IPS DF 6.9 (cell line): ENCODE results near the gene GIPC3.

Experiments used
- DNase-seq: peaks from one replicate; pipeline ENCODE4 v3.0.0-alpha.2; 2013; ENCODE audit warnings: low read depth, low spot score
- H3K27ac ChIP-seq: one replicate; pipeline ENCODE4 v1.5.1; 2013; ENCODE audit warnings: low read length, control low read depth
- H3K27me3 ChIP-seq: 2 replicates; pipeline ENCODE4 v1.6.1; 2013; ENCODE audit warnings: mild to moderate bottlenecking, low read length; ENCODE audit not compliant: control insufficient read depth, insufficient read depth
- H3K36me3 ChIP-seq: 2 replicates; pipeline ENCODE4 v1.6.1; 2013; ENCODE audit warnings: low read length; ENCODE audit not compliant: control insufficient read depth, insufficient read depth
- H3K4me1 ChIP-seq: 2 replicates; pipeline ENCODE4 v1.6.1; 2013; ENCODE audit warnings: low read length; ENCODE audit not compliant: control insufficient read depth, insufficient read depth
- H3K4me3 ChIP-seq: 2 replicates; pipeline ENCODE4 v1.5.1; 2013; ENCODE audit warnings: mild to moderate bottlenecking, low read length
- H3K9me3 ChIP-seq: 2 replicates; pipeline ENCODE4 v1.6.1; 2013; ENCODE audit warnings: low read length, inconsistent platforms; ENCODE audit not compliant: control insufficient read depth, insufficient read depth
- WGBS: extraction: QIAGEN DNeasy Blood & Tissue Kit; methylation state at CpG from one replicate; pipeline ENCODE4 v1.1.7; 2013; ENCODE audit warnings: mixed read lengths, missing lambda C conversion rate; ENCODE audit not compliant: insufficient read length, insufficient coverage; 5-methylcytosine and 5-hydroxymethylcytosine counted together

The GIPC3 gene

DNA sequence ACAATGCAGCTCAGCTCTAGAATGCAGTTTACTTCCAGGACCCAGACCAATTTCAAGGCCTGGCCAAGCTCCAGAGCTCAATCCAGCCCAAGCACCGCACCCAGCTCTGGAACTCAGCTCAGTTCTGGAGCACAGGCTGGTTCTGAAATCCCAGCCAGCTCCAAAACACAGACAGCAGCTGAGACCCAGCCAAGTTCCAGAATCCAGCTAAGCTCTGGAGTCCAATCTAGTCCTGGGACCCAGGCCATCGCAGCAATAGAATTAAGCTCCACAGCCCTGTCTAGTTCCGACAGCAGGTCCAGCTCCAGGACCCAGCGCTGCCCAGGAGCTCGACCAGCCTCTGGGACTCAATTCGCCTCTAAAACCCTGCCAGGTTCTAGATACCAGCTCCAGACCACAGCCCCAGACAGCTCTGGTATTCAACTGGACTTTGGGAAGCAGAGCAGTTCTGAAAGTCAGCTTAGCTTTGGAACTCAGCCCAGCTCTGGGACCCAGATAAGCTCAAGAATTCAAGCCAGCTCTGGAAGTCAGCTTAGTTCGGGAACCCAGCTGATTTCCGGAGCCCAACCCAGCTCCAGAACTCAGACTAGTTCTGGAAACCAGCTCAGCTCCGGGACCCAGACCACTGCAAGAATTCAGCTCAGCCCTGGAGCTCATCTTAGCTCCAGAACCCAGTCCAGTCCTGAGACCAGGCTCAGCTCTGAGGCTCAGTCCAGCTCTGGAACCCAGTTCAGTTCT, 6.8 kb downstream of the GIPC3 start:
- no CpG with 5 or more reads among the region's 9 CpGs for WGBS

GRCh38 chr19:3593156-3593555, 7.9 kb downstream of the GIPC3 start:
- Histone ChIP-seq H3K36me3 (no peaks in the 10 kb centered on the region; the same call in 1 of the 2 replicates), H3K27ac (no peak overlapping the region), H3K27me3 (no peaks in the 10 kb centered on the region), H3K4me3 (no peak overlapping the region), H3K4me1 (no peaks in the 10 kb centered on the region), H3K9me3 (no peaks in the 10 kb centered on the region; the same call in none of the 2 replicates)
- DNase-seq = no peak
- WGBS = no CpG with 5 or more reads among the region's 11 CpGs

More for the DNA sequence above, 6.8 kb downstream of the GIPC3 start:
- Histone ChIP-seq H3K36me3 (no peaks in the 10 kb centered on the region; the same call in 1 of the 2 replicates), H3K4me1 (no peaks in the 10 kb centered on the region), H3K4me3 (no peak overlapping the region), H3K27ac (no peak overlapping the region), H3K27me3 (no peaks in the 10 kb centered on the region), H3K9me3 (no peaks in the 10 kb centered on the region; the same call in none of the 2 replicates)
- DNase-seq = no peak

- Histone ChIP-seq H3K4me1 (no peaks in the 10 kb centered on the region), H3K27me3 (no peaks in the 10 kb centered on the region), H3K4me3 (no peak overlapping the region), H3K9me3 (no peaks in the 10 kb centered on the region; the same call in none of the 2 replicates), H3K27ac (no peak overlapping the region), H3K36me3 (no peaks in the 10 kb centered on the region; the same call in 1 of the 2 replicates)
- no peak for DNase-seq
- WGBS = no CpG with 5 or more reads among the region's 34 CpGs
Observed at GRCh38 chr19:3595521-3596061, 10.3 kb downstream of the GIPC3 start.

DNA sequence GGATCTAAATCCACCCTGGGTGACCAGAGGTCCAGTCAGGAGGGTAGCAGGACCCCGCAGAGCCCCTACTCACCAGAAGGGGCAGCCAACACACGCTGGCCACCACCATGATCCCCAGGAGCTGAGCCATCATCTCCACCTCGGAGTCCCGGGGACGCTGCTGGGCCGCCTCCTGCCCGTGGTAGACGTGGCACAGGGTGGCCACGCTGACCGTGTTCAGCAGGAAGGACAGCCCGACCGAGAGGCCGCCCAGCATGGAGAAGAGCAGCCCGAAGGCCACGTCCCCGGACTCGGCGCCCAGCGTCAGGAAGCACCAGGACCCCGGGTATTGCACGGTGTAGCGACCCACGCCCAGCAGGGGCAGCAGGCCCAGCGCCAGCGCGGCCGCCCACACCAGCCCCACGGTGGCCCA, 14.5 kb downstream of the GIPC3 start:
- H3K36me3 ChIP-seq = no peaks in the 10 kb centered on the region; the same call in 1 of the 2 replicates
- H3K4me3 ChIP-seq = no peak overlapping the region
- DNase-seq = no peak
- no peak overlapping the region for H3K27ac ChIP-seq
- H3K9me3 ChIP-seq = no peaks in the 10 kb centered on the region
- no CpG with 5 or more reads among the region's 28 CpGs for WGBS
- H3K4me1 ChIP-seq = no peaks in the 10 kb centered on the region
- H3K27me3 ChIP-seq = no peaks in the 10 kb centered on the region

DNA sequence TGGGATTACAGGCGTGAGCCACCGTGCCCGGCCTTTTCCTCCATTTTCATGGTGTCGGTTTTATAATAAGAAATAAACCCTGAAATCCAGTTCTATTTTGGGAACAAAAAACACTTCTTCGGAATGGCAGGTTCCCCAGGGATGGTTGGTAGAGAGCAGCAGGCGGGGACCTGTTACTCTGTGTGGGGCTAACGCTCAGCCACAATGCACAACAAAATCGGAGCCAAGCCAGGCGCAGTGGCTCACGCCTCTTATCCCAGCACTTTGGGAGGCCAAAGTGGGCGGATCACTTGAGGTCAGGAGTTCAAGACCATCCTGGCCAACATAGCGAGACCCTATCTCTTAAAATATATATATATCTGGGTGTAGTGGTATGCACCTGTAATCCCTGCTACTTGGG, 15.7 kb downstream of the GIPC3 start:
- Histone ChIP-seq H3K27me3 (peaks cover 3% of the 10 kb centered on the region; the same call in 1 of the 2 replicates), H3K36me3 (no peaks in the 10 kb centered on the region; the same call in 1 of the 2 replicates), H3K4me3 (no peak overlapping the region), H3K4me1 (no peaks in the 10 kb centered on the region), H3K27ac (no peak overlapping the region), H3K9me3 (no peaks in the 10 kb centered on the region)
- WGBS = no CpG with 5 or more reads among the region's 12 CpGs
- DNase-seq = no peak

- DNase-seq = no peak
- H3K4me3 ChIP-seq = no peak overlapping the region
- WGBS = no CpG with 5 or more reads among the region's 23 CpGs
- H3K9me3 ChIP-seq = no peaks in the 10 kb centered on the region
- no peaks in the 10 kb centered on the region; the same call in 1 of the 2 replicates for H3K36me3 ChIP-seq
- peaks cover 3% of the 10 kb centered on the region; the same call in 1 of the 2 replicates for H3K27me3 ChIP-seq
- H3K27ac ChIP-seq = no peak overlapping the region
- H3K4me1 ChIP-seq = no peaks in the 10 kb centered on the region
Observed at GRCh38 chr19:3603121-3603811, 18.0 kb downstream of the GIPC3 start.

DNA sequence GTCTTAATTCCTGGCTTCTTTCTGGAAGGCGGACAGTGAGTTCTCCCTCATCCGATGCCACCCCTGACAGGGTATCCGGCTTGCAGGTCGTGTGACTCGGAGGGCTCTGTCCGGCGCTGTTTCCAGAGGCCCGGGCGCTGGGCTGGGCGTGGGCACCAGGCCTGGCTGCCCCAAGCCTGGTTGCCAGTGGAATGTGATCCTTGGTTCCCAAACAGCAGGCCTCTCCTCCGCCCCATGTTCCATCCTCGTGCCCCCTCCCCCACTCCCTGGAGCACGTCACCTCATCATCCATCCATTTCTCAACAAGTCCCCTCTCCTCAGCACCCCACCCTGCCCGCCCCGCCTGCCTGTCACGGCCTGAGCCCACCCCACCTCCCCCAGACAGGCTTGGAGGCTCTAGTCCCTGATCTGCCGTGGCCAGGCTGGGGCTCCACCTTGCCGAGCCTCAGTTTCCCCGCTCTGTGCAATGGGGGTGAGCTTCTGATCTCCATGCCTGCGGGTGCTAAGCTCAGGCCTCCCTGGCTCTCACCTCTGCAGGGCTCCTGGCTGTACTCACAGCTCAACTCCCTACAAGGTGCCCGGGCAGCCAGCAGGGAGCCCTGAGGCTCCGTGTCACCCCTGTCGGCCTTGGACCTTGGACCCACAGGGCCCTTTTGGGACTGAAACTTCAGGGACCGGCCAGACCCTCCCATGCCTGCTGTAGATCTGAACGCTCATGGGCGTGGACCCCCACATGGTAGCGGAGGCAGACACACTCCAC, 19.1 kb downstream of the GIPC3 start:
- no peak overlapping the region for H3K27ac ChIP-seq
- no peak overlapping the region for H3K4me3 ChIP-seq
- no peaks in the 10 kb centered on the region for H3K4me1 ChIP-seq
- H3K27me3 ChIP-seq = peaks cover 3% of the 10 kb centered on the region; the same call in 1 of the 2 replicates
- H3K9me3 ChIP-seq = no peaks in the 10 kb centered on the region
- WGBS = no CpG with 5 or more reads among the region's 27 CpGs
- DNase-seq = no peak
- no peaks in the 10 kb centered on the region; the same call in 1 of the 2 replicates for H3K36me3 ChIP-seq

DNA sequence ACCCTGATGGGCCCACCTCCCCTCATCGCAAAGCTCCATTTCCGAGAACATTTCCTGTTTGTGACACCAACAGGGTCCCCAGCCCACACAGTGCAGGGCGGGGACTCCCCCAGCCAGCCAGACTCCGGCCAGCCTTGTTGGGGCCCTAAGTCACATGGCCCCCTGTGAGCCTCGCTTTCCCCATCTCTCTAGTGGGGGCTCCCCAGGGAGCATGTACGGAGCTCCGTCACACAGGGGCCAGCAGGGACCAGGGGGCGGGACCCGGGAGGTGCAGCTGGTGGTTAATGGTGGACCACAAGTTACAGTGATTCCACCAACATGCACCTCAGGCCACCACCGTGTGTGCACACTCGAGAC, 19.7 kb downstream of the GIPC3 start:
- no peaks in the 10 kb centered on the region; the same call in 1 of the 2 replicates for H3K36me3 ChIP-seq
- H3K27ac ChIP-seq = no peak overlapping the region
- H3K4me3 ChIP-seq = no peak overlapping the region
- peaks cover 3% of the 10 kb centered on the region; the same call in 1 of the 2 replicates for H3K27me3 ChIP-seq
- H3K9me3 ChIP-seq = no peaks in the 10 kb centered on the region
- no peaks in the 10 kb centered on the region for H3K4me1 ChIP-seq
- WGBS = no CpG with 5 or more reads among the region's 11 CpGs
- DNase-seq = no peak

GRCh38 chr19:3605361-3605760, 20.1 kb downstream of the GIPC3 start:
- WGBS = no CpG with 5 or more reads among the region's 3 CpGs
- no peak overlapping the region for H3K4me3 ChIP-seq
- H3K9me3 ChIP-seq = no peaks in the 10 kb centered on the region
- peaks cover 3% of the 10 kb centered on the region; the same call in 1 of the 2 replicates for H3K27me3 ChIP-seq
- no peak overlapping the region for H3K27ac ChIP-seq
- H3K4me1 ChIP-seq = no peaks in the 10 kb centered on the region
- no peaks in the 10 kb centered on the region; the same call in 1 of the 2 replicates for H3K36me3 ChIP-seq
- no peak for DNase-seq

GRCh38 chr19:3605770-3606169, 20.5 kb downstream of the GIPC3 start:
- peaks cover 3% of the 10 kb centered on the region; the same call in 1 of the 2 replicates for H3K27me3 ChIP-seq
- DNase-seq = no peak
- no CpG with 5 or more reads among the region's 5 CpGs for WGBS
- H3K4me1 ChIP-seq = no peaks in the 10 kb centered on the region
- no peak overlapping the region for H3K4me3 ChIP-seq
- no peaks in the 10 kb centered on the region; the same call in 1 of the 2 replicates for H3K36me3 ChIP-seq
- H3K9me3 ChIP-seq = no peaks in the 10 kb centered on the region
- no peak overlapping the region for H3K27ac ChIP-seq
